Tibial nerve (tissue), 4 donors: Measurements from ENCODE around the gene KIF12.

Experiments
- CTCF ChIP-seq, 5 experiments: fragments of 200-600 bp in 3 of 5; fragments of 450-650 bp in 2 of 5; sonication (generic) in 3 of 5; IDR thresholded peaks; one replicate each; pipeline ENCODE4 v1.5.1; 2016 to 2019; ENCODE audit warnings: antibody characterized with exemption in 5 of 5, mild to moderate bottlenecking in 3 of 5, moderate library complexity in 2 of 5
- EP300 ChIP-seq, 2 donors: sonication (generic); formaldehyde crosslinking; IDR thresholded peaks; one replicate each; pipeline ENCODE4 v1.6.1; 2017; ENCODE audit warnings: antibody characterized with exemption in 2 of 2, mild to moderate bottlenecking in 1 of 2
- POLR2A ChIP-seq, 2 donors: fragments of 450-650 bp; IDR thresholded peaks; one replicate each; pipeline ENCODE4 v1.6.1; 2017; ENCODE audit warnings: antibody characterized with exemption in 2 of 2, mild to moderate bottlenecking in 2 of 2, moderate library complexity in 2 of 2

- no peak for TF ChIP-seq CTCF (IDR thresholded peaks at IDR 0.05)
- no peak for TF ChIP-seq EP300 (IDR thresholded peaks at IDR 0.05)
- TF ChIP-seq POLR2A (IDR thresholded peaks at IDR 0.05), result no peak
Observed at GRCh38 chr9:114060070-114060469, 39.0 kb downstream of the KIF12 start.
